Left forelimb (tissue), 1 donor: ENCODE measurements around the gene FAAP100.

Source experiments
- DNase-seq: peaks from one replicate; pipeline ENCODE4 v3.0.0-alpha.2; 2018; ENCODE audit warnings: low spot score

FAAP100 gene

DNA sequence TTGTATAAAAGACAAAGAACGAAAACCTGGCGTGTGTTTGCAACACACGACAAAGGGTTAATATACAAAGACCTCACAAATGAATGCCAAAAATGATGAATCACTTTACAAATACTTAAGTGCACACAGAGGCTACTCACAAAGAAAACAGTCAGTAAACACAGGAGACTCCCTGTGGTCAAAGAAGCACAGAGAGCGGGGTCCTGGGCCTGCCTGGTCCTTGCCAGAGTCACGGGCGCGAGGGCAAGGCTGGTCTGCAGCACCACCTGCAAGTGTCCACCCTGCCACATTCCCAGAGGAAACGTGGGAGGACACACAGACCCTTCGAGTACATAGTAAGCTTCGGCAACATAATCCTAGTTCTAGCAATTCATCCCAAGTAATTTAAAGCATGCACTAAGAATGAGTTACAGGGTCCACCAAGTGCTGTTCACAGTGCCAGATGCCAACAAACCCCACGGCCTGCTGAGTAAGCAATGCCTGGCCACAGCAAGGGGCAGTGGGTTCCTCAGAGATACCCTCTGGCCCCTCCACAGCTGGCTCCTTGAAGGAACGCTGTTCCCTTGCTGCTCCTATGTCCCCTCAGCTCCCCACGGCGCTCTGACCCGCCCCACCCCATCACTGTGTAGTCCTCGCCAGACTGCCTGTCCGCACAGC lies 24.6 kb upstream of the FAAP100 start:
- no peak for DNase-seq

- DNase-seq: no peak
Measured at GRCh38 chr17:81575836-81576235, 23.7 kb upstream of the FAAP100 start.

DNA sequence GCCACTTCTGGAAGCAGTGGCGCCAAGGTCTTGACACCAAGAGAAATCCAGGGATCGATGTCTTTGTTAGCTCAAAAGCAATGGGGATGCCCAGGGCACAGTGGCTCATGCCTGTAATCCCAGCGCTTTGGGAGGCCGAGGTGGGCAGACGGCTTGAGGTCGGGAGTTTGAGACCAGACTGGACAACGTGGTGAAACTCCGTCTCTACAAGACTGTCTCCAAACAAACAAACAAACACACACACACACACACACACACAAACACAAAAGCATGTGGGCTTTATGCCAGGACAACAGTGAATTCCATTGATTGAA lies 22.4 kb upstream of the FAAP100 start:
- DNase-seq: no peak

- DNase-seq: no peak
Measured at GRCh38 chr17:81573794-81574642, 21.9 kb upstream of the FAAP100 start.

GRCh38 chr17:81572563-81573168 lies 20.5 kb upstream of the FAAP100 start:
- DNase-seq: no peak

GRCh38 chr17:81570964-81571363 lies 18.8 kb upstream of the FAAP100 start:
- DNase-seq: no peak

GRCh38 chr17:81569986-81570514 lies 17.9 kb upstream of the FAAP100 start:
- no peak for DNase-seq

GRCh38 chr17:81568416-81568815 lies 16.3 kb upstream of the FAAP100 start:
- DNase-seq: no peak

DNA sequence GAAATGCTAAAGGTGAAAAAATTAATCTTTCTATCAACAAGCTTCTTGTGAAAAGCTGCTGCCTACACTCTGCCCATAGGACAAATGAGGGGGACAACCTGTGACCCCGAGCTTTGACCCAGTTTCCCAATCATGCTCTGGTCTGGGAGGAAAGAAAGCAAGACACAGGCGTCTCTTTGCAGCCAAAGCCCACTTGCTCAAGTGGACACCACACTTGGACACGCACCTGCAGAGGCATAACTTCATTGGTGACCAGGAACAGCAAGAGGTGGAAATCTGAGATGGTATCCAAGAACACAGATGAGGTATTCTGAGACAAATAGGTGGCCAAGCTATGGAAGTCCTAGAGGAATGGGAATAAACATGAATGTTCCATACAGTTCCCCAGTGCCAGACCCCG lies 15.0 kb upstream of the FAAP100 start:
- no peak for DNase-seq

DNA sequence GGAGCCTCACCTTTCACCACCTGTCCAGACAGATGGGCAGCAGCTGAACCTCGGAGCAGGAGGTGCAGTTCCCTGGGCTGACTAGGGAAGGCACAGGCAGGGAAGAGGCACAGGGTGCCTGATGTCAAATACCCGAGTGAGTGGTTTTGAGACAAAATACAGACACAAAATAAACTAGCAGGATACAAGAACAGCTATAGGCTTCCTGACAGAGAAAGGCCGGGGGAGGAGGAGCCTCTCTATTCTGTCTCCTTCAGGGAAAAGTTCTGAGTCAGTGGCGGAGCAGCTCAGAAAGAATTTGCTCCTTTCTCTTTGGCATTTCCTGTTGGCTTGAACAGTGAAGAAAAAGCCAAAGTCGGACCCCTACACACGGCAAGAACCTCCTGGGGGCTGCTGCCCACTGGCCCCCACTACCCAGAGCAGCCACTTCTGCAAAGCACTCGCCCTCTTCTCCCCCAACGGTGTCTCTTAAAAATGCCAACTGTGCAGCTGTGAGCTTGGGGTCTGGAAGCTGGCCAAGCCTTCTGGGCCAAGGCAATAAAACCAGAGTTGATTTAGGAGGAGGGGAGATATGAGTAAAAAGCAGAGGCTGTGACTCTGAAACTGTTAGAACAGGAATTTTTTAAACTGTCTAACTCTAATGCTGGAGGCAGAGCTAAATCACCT lies 14.4 kb upstream of the FAAP100 start:
- peak; percentile 81 for DNase-seq

DNA sequence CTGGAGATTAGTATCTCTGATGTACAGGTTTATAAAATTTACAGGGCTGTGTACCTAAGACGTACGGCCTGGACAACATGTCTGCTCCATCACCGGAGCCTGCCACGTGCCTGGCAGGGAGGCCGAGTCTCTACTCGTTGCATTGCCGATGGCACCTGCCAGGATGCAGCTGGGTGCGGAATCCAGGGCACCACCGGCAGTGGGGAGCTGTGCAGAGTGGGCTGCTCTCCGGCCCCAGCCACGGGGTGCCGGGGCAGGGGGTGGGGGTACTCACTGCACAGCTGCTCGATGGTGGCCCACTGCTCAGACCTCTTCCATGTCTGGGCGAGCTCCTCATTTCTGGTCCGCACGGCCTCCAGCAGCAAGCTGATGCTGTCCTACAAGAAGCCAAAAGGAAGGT lies 13.1 kb upstream of the FAAP100 start:
- DNase-seq: no peak

- no peak for DNase-seq
Measured at GRCh38 chr17:81564778-81565177, 12.6 kb upstream of the FAAP100 start.

GRCh38 chr17:81563861-81564586 lies 11.9 kb upstream of the FAAP100 start:
- no peak for DNase-seq

DNA sequence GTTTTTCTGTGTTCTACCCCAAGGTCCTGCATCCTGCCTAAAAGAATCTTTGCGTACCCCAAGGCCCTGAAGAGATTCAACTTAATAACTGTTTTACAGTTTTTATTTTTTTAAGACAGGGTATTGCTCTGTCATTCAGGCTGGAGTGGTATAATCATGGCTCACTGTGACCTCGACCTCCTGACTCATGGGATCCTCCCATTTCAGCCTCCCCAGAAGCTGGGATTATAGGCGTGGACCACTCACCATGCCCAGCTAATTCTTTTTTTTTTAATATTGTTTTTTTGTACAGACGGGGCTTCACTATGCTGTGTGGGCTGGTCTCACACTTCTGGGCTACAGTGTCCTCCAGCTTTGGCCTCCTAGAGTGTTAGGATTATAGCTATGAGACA lies 9.3 kb upstream of the FAAP100 start:
- no peak for DNase-seq

- no peak for DNase-seq
Measured at GRCh38 chr17:81558941-81559806, 7.0 kb upstream of the FAAP100 start.

GRCh38 chr17:81558115-81558468 lies 5.9 kb upstream of the FAAP100 start:
- DNase-seq: no peak

DNA sequence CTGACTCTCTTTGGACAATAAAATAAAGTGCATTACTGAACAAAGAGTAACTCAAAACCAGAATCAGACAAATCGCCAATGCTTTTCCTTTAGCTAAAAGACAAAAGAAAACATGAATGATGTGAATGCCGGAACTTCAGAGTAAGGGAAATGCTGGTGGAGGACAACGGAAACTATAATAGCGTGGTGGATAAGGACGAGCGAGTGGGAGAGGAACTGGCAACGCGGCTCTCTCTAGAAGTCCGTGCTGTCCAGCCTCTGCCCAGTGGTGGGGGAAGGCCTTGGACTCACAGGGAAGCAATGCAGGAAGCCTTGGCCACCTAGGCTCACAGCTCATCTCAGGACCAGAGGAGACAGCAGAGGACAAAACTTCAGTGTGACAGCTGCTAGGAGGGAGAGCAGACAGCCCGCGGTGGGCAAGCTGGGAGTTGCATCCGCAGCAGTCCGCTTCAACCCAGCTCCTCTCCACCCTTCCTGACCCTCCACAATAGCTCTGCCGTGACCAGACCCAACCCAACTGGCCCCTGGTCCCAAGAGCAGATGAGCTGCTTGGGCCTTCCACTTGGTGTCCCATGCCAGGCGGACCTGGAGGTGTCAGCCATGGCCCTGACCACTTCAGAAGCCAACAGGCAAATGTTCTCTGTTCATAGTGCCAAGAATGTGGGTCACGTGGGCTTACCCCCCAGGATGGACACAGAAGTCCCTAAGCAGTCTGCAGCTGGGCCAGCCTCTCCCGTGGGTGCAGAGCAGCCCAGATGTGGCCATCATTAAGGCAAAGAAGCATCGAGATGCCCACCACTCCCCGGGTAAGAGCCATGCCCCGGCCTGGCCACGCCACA lies 5.3 kb upstream of the FAAP100 start:
- DNase-seq: no peak

DNA sequence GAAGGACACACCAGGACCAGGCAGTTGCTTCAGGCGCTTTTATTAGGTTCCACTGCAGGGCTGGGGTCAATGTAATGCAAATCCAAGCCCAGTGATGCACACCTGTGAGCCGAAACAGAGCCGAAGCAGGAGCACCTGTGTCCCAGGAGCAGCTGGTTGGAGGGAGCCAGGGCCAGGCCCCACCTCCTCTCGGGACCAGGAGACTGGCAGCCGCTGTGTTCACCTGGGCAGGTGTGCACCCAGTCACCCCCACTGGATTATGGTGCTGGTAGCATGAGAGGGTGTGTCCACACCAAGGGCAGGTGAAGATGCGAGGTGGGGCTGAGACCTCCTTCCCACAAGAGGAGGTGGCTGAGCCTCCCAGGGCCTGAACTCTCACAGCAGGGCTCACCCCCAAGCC lies 4.7 kb upstream of the FAAP100 start:
- DNase-seq: no peak

DNA sequence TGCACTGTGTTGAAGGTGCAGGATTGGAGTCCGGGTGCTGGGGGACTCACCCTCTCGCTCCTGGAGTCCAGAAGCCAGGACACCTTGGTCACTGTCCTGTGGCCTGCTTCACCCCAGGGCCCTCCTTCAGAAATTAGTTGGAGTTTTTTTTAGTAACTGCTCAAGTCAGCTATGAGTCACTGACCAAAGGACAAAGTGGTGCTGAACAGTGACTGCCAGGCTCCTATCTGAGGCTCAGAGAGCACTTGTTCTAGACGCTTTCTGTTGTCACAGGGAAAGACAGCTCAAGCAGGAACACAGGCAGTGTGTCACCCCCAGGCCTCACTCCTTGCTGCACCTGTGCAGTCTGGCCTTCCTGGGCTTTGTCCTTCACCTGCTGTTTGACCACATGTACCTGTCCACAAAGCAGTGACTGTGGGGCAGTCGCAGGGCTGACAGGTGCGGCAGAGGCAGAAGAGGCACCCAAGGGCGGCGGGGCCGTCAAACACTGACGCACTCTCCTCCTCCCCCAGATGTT lies 4.1 kb upstream of the FAAP100 start:
- DNase-seq: no peak
